DND-41 (cell line): ENCODE measurements around the gene ROCK2.
"Not testable (repeated sequence)": the region's sequence is repeated elsewhere in the genome, so short reads cannot be mapped to it uniquely, and the experiment has no call there.

ENCODE experiments used
- ATAC-seq: fragments of 200-7000 bp; cut with Tn5 transposase; 3 replicates; pipeline ENCODE4 v1.9.1; 2021; ENCODE audit warnings: low read depth; ENCODE audit not compliant: insufficient read depth
- DNase-seq: peaks from one replicate; pipeline ENCODE4 v3.0.0-alpha.2; 2020
- H2AFZ ChIP-seq: 2 replicates; pipeline ENCODE4 v1.6.0; 2012; ENCODE audit warnings: low read depth, low read length
- H3K27ac ChIP-seq: 2 replicates; pipeline ENCODE4 v1.5.1; 2012; ENCODE audit warnings: low read length, inconsistent platforms
- H3K27me3 ChIP-seq: fragments of 200-600 bp; sonication (generic); 2 replicates; pipeline ENCODE4 v1.6.0; 2012; ENCODE audit warnings: low read length, mild to moderate bottlenecking, inconsistent platforms; ENCODE audit not compliant: insufficient read depth, poor library complexity
- H3K36me3 ChIP-seq: 2 replicates; pipeline ENCODE4 v1.5.1; 2012; ENCODE audit warnings: low read length, inconsistent platforms; ENCODE audit not compliant: insufficient read depth
- H3K4me1 ChIP-seq: 2 replicates; pipeline ENCODE4 v1.5.1; 2012; ENCODE audit warnings: mild to moderate bottlenecking, low read length; ENCODE audit not compliant: insufficient read depth
- H3K4me2 ChIP-seq: 2 replicates; pipeline ENCODE4 v1.6.0; 2012; ENCODE audit warnings: mild to moderate bottlenecking, moderate library complexity, low read length, inconsistent platforms; ENCODE audit not compliant: insufficient read depth
- H3K4me3 ChIP-seq, 2 experiments: fragments of 200-600 bp in 1 of 2; shearing (Covaris generic) in 1 of 2; 2 replicates each; pipeline ENCODE4 v1.5.1; 2012 to 2016; ENCODE audit warnings: inconsistent platforms in 2 of 2, low read length in 2 of 2, mild to moderate bottlenecking in 2 of 2, low read depth in 1 of 2, moderate library complexity in 1 of 2
- H3K79me2 ChIP-seq: 2 replicates; pipeline ENCODE4 v1.6.0; 2012; ENCODE audit warnings: low read length, inconsistent platforms; ENCODE audit not compliant: insufficient read depth
- H3K9ac ChIP-seq: 2 replicates; pipeline ENCODE4 v1.6.0; 2012; ENCODE audit warnings: low read depth, mild to moderate bottlenecking, inconsistent platforms, low read length, moderate library complexity
- H3K9me3 ChIP-seq: 2 replicates; pipeline ENCODE4 v1.5.1; 2012; ENCODE audit warnings: low read length, moderate library complexity, mild to moderate bottlenecking, inconsistent platforms; ENCODE audit not compliant: insufficient read depth, severe bottlenecking
- H4K20me1 ChIP-seq: 2 replicates; pipeline ENCODE4 v1.6.0; 2012; ENCODE audit warnings: low read length; ENCODE audit not compliant: insufficient read depth
- CTCF ChIP-seq: IDR thresholded peaks from 2 replicates; pipeline ENCODE4 v1.5.1; 2012; ENCODE audit warnings: borderline replicate concordance, low read length, moderate library complexity, mild to moderate bottlenecking; ENCODE audit not compliant: poor library complexity, severe bottlenecking; ENCODE audit errors: extremely low read depth
- EZH2 ChIP-seq: IDR thresholded peaks from 3 replicates; pipeline ENCODE4 v1.6.1; 2012; ENCODE audit warnings: borderline replicate concordance, low read depth, mild to moderate bottlenecking, moderate library complexity, low read length, inconsistent platforms; ENCODE audit not compliant: severe bottlenecking

Gene ROCK2

DNA sequence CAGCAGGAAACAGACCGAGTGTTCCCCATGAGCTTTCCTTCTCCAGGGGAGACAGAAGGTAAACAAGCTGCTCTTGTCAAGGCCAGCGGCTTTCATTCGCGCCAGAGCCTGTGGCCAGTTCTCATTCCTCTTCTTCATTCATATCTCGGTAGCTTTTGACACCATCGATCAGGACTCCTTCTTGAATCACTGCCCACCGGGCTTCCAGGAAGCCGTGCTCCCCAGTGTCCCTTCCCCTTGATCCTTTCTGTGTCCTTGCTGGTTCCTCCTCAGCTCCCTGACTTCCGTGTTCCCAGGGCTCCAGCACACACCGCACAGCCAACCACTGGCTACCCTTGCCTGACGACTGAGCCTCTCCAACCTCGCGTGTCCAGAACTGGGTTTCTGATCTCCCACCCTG is 175.1 kb downstream of the ROCK2 start:
- no peak overlapping the region for H2AFZ ChIP-seq
- no peaks in the 10 kb centered on the region for H3K4me1 ChIP-seq
- no peak overlapping the region for H3K4me2 ChIP-seq
- TF ChIP-seq EZH2 (no peak), CTCF (no peak)
- no peak overlapping the region for H3K27ac ChIP-seq
- H3K36me3 ChIP-seq: no peaks in the 10 kb centered on the region
- no peaks in the 10 kb centered on the region for H3K9me3 ChIP-seq
- DNase-seq: no peak
- H3K4me3 ChIP-seq: no peak overlapping the region
- no peak for ATAC-seq
- no peaks in the 10 kb centered on the region for H3K27me3 ChIP-seq
- H3K9ac ChIP-seq: no peak overlapping the region
- no peaks in the 10 kb centered on the region for H4K20me1 ChIP-seq
- H3K79me2 ChIP-seq: no peaks in the 10 kb centered on the region

DNA sequence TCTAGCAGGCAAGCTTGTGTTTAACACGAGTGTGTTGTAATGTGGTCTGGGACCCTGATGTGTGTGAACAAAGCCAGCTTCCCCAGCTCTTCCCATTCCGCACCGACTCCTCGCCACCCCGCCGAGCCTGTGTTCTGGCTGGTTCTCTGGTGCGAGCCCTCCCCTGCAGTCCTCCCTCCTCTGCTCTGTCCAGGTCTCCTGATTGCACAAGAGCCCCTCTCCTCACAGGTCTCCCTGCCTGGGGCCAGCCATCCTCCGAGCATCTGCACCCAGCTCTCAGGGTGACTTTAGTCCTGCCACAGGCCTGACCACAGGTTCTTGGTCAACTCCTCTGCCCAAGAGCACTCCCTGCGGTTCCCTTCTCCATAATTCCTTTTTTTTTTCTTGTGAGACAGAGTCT is 175.9 kb downstream of the ROCK2 start:
- Histone ChIP-seq H4K20me1 (no peaks in the 10 kb centered on the region), H3K27me3 (no peaks in the 10 kb centered on the region), H3K4me2 (no peak overlapping the region), H2AFZ (no peak overlapping the region), H3K9me3 (no peaks in the 10 kb centered on the region), H3K4me3 (no peak overlapping the region), H3K9ac (no peak overlapping the region), H3K79me2 (no peaks in the 10 kb centered on the region), H3K36me3 (no peaks in the 10 kb centered on the region), H3K27ac (no peak overlapping the region), H3K4me1 (no peaks in the 10 kb centered on the region)
- no peak for TF ChIP-seq EZH2
- TF ChIP-seq CTCF: no peak
- DNase-seq (no peak), ATAC-seq (no peak)

DNA sequence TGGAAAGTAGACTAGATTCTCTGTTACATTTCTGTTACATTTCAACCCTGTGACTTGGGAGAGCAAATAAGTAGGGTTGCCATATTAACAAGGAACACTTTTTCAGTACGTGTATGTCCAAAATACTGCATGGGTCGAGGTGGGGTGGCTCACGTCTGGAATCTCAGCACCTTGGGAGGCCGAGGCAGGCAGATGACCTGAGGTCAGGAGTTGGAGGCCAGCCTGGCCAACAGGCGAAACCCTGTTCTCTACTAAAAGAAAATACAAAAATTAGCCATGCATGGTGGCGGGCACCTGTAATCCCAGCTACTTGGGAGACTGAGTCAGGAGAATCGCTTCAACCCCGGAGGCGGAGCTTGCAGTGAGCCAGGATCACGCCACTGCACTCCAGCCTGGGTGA is 178.0 kb downstream of the ROCK2 start:
- H4K20me1 ChIP-seq: no peaks in the 10 kb centered on the region
- no peak overlapping the region for H2AFZ ChIP-seq
- DNase-seq (no peak), ATAC-seq (no peak)
- H3K4me2 ChIP-seq: no peak overlapping the region
- no peaks in the 10 kb centered on the region for H3K9me3 ChIP-seq
- no peaks in the 10 kb centered on the region for H3K4me1 ChIP-seq
- H3K4me3 ChIP-seq: no peak overlapping the region
- H3K9ac ChIP-seq: no peak overlapping the region
- no peaks in the 10 kb centered on the region for H3K36me3 ChIP-seq
- no peaks in the 10 kb centered on the region for H3K27me3 ChIP-seq
- TF ChIP-seq CTCF (no peak), EZH2 (no peak)
- no peaks in the 10 kb centered on the region for H3K79me2 ChIP-seq
- no peak overlapping the region for H3K27ac ChIP-seq

DNA sequence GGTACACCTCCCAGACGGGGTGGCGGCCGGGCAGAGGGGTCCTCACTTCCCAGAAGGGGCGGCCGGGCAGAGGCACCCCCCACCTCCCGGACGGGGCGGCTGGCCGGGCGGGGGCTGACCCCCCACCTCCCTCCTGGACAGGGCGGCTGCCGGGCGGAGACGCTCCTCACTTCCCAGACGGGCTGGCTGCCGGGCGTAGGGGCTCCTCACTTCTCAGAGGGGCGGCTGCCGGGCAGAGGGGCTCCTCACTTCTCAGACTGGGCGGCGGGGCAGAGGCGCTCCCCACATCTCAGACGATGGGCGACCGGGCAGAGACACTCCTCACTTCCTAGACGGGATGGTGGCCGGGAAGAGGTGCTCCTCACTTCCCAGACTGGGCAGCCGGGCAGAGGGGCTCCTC is 179.4 kb downstream of the ROCK2 start:
- not testable (repeated sequence) for H3K9me3 ChIP-seq, DNase-seq, H3K9ac ChIP-seq, H3K27me3 ChIP-seq, ATAC-seq, H3K4me3 ChIP-seq, H3K4me2 ChIP-seq, H3K36me3 ChIP-seq, H3K79me2 ChIP-seq, H3K27ac ChIP-seq, H3K4me1 ChIP-seq, H4K20me1 ChIP-seq, H2AFZ ChIP-seq
